Activated T-helper 1 cell treated with anti-CD3 and anti-CD28 coated beads, Interleukin-12 subunit alpha, Interleukin-12 subunit beta, Interleukin-2, Interleukin-4 antibody, amounts not matched to agents 30 ng/mL and 10 ng/mL and 1 ng/mL, durations not matched to agents 14 hours and 24 hours and 36 hours (primary cell): Measurements from ENCODE around the gene TMEM117. TPM values are rescaled to one million over a fixed set of nuclear protein-coding genes. Genes with fewer than 3 reads are reported as not detected.

ENCODE experiments used
- DNase-seq: peaks from one replicate; pipeline ENCODE4 v3.0.0; 2021; ENCODE audit warnings: low spot score
- H3K27ac Mint-ChIP-seq: one replicate; pipeline ENCODE4 v1.8.0; 2021; ENCODE audit warnings: mild to moderate bottlenecking, mixed read lengths
- H3K27me3 Mint-ChIP-seq: one replicate; pipeline ENCODE4 v1.8.0; 2022; ENCODE audit warnings: mild to moderate bottlenecking, moderate library complexity, mixed read lengths; ENCODE audit not compliant: insufficient read depth
- H3K36me3 Mint-ChIP-seq: one replicate; pipeline ENCODE4 v1.8.0; 2021; ENCODE audit warnings: low read depth, mixed read lengths
- H3K4me1 Mint-ChIP-seq: one replicate; pipeline ENCODE4 v1.8.0; 2021; ENCODE audit warnings: low read depth, mixed read lengths
- H3K4me3 Mint-ChIP-seq: one replicate; pipeline ENCODE4 v1.8.0; 2021; ENCODE audit warnings: mild to moderate bottlenecking, moderate library complexity, mixed read lengths
- H3K9me3 Mint-ChIP-seq: one replicate; pipeline ENCODE4 v1.8.0; 2021; ENCODE audit warnings: mixed read lengths
- intact Hi-C: fragments of 100-400 bp; cut with micrococcal nuclease; formaldehyde crosslinking; loops from one replicate; pipeline ENCODE4 v1.15.1; 2024
- total RNA-seq: library from RNA; stranded (reverse); gene quantifications from 2 replicates; pipeline ENCODE4 v1.2.3, GENCODE V29; 2022

The TMEM117 gene
- total RNA-seq, 1 donor from 2014 or later, result 2.2 TPM

GRCh38 chr12:43878050-43878449 is 42.2 kb downstream of the TMEM117 start:
- Mint-ChIP-seq H3K4me1 (no peaks in the 10 kb centered on the region), H3K27me3 (peaks cover 4% of the 10 kb centered on the region), H3K36me3 (no peaks in the 10 kb centered on the region), H3K4me3 (no peak overlapping the region), H3K27ac (no peak overlapping the region), H3K9me3 (no peaks in the 10 kb centered on the region)
- intact Hi-C loops, result loop anchor here (5.0 kb wide), 1 partner anchor 376 kb away; no protein-coding TSS in a partner anchor
- no peak for DNase-seq

GRCh38 chr12:43880547-43880946 is 44.7 kb downstream of the TMEM117 start:
- H3K36me3 Mint-ChIP-seq, result no peaks in the 10 kb centered on the region
- intact Hi-C loops, result loop anchor here (5.0 kb wide), 2 partner anchors 43 to 123 kb away; partner anchors contain the start of genes IRAK4, PUS7L and TMEM117
- no peak for DNase-seq
- H3K4me1 Mint-ChIP-seq, result no peaks in the 10 kb centered on the region
- H3K27me3 Mint-ChIP-seq, result peaks cover 6% of the 10 kb centered on the region
- H3K9me3 Mint-ChIP-seq, result no peaks in the 10 kb centered on the region
- no peak overlapping the region for H3K4me3 Mint-ChIP-seq
- no peak overlapping the region for H3K27ac Mint-ChIP-seq

- H3K4me1 Mint-ChIP-seq, result no peaks in the 10 kb centered on the region
Measured at GRCh38 chr12:43882578-43883178, 46.8 kb downstream of the TMEM117 start.

GRCh38 chr12:43883311-43883710 is 47.4 kb downstream of the TMEM117 start:
- Mint-ChIP-seq H3K4me1 (no peaks in the 10 kb centered on the region), H3K27me3 (peaks cover 6% of the 10 kb centered on the region), H3K9me3 (no peaks in the 10 kb centered on the region), H3K4me3 (no peak overlapping the region), H3K27ac (no peak overlapping the region), H3K36me3 (no peaks in the 10 kb centered on the region)
- no peak for DNase-seq
- intact Hi-C loops, result loop anchor here (5.0 kb wide), 2 partner anchors 46 to 126 kb away; partner anchors contain the start of genes IRAK4, PUS7L and TMEM117

More at GRCh38 chr12:43882578-43883178, 46.8 kb downstream of the TMEM117 start:
- Mint-ChIP-seq H3K4me3 (no peak overlapping the region), H3K27ac (no peak overlapping the region), H3K9me3 (no peaks in the 10 kb centered on the region), H3K36me3 (no peaks in the 10 kb centered on the region), H3K27me3 (peaks cover 6% of the 10 kb centered on the region)
- intact Hi-C loops, result loop anchor here (1.0 to 5.0 kb wide), 7 partner anchors 45 to 437 kb away; partner anchors contain the start of genes IRAK4, PUS7L, TMEM117 and TWF1
- no peak for DNase-seq

GRCh38 chr12:43883748-43884147 is 47.9 kb downstream of the TMEM117 start:
- Mint-ChIP-seq H3K4me1 (no peaks in the 10 kb centered on the region), H3K27me3 (peaks cover 6% of the 10 kb centered on the region), H3K9me3 (no peaks in the 10 kb centered on the region), H3K36me3 (no peaks in the 10 kb centered on the region), H3K4me3 (no peak overlapping the region), H3K27ac (no peak overlapping the region)
- intact Hi-C loops, result loop anchor here (5.0 kb wide), 2 partner anchors 46 to 126 kb away; partner anchors contain the start of genes IRAK4, PUS7L and TMEM117
- no peak for DNase-seq

- H3K4me3 Mint-ChIP-seq, result no peak overlapping the region
- H3K27me3 Mint-ChIP-seq, result peaks cover 6% of the 10 kb centered on the region
- no peak for DNase-seq
- H3K4me1 Mint-ChIP-seq, result no peaks in the 10 kb centered on the region
- no peaks in the 10 kb centered on the region for H3K9me3 Mint-ChIP-seq
- no peak overlapping the region for H3K27ac Mint-ChIP-seq
- intact Hi-C loops, result loop anchor here (5.0 kb wide), 2 partner anchors 48 to 128 kb away; partner anchors contain the start of genes IRAK4, PUS7L and TMEM117
- no peaks in the 10 kb centered on the region for H3K36me3 Mint-ChIP-seq
Measured at GRCh38 chr12:43884683-43885410, 49.0 kb downstream of the TMEM117 start.

- Mint-ChIP-seq H3K4me1 (no peaks in the 10 kb centered on the region), H3K27me3 (peaks cover 6% of the 10 kb centered on the region), H3K9me3 (peaks cover 4% of the 10 kb centered on the region), H3K4me3 (no peak overlapping the region), H3K36me3 (no peaks in the 10 kb centered on the region), H3K27ac (no peak overlapping the region)
- intact Hi-C loops, result no loop called here
- DNase-seq, result no peak
Measured at GRCh38 chr12:43887397-43887796, 51.5 kb downstream of the TMEM117 start.

GRCh38 chr12:43891856-43892574 is 56.1 kb downstream of the TMEM117 start:
- Mint-ChIP-seq H3K27me3 (no peaks in the 10 kb centered on the region), H3K9me3 (peaks cover 4% of the 10 kb centered on the region), H3K36me3 (no peaks in the 10 kb centered on the region), H3K4me3 (no peak overlapping the region), H3K27ac (no peak overlapping the region), H3K4me1 (no peaks in the 10 kb centered on the region)
- no peak for DNase-seq
- intact Hi-C loops, result no loop called here

- Mint-ChIP-seq H3K4me1 (no peaks in the 10 kb centered on the region), H3K27me3 (no peaks in the 10 kb centered on the region), H3K4me3 (no peak overlapping the region), H3K9me3 (peaks cover 4% of the 10 kb centered on the region), H3K36me3 (no peaks in the 10 kb centered on the region), H3K27ac (no peak overlapping the region)
- intact Hi-C loops, result no loop called here
- no peak for DNase-seq
Measured at GRCh38 chr12:43893670-43894069, 57.8 kb downstream of the TMEM117 start.

- Mint-ChIP-seq H3K27ac (no peak overlapping the region), H3K4me1 (no peaks in the 10 kb centered on the region), H3K9me3 (peaks cover 4% of the 10 kb centered on the region), H3K4me3 (no peak overlapping the region), H3K36me3 (no peaks in the 10 kb centered on the region), H3K27me3 (no peaks in the 10 kb centered on the region)
- intact Hi-C loops, result no loop called here
- DNase-seq, result no peak
Measured at GRCh38 chr12:43895580-43896206, 59.8 kb downstream of the TMEM117 start.

GRCh38 chr12:43896496-43896895 is 60.6 kb downstream of the TMEM117 start:
- Mint-ChIP-seq H3K9me3 (peaks cover 4% of the 10 kb centered on the region), H3K27ac (no peak overlapping the region), H3K4me3 (no peak overlapping the region), H3K36me3 (no peaks in the 10 kb centered on the region), H3K4me1 (no peaks in the 10 kb centered on the region), H3K27me3 (no peaks in the 10 kb centered on the region)
- no peak for DNase-seq
- intact Hi-C loops, result no loop called here

- no peak for DNase-seq
- Mint-ChIP-seq H3K36me3 (no peaks in the 10 kb centered on the region), H3K9me3 (no peaks in the 10 kb centered on the region), H3K4me3 (no peak overlapping the region), H3K27ac (no peak overlapping the region), H3K4me1 (no peaks in the 10 kb centered on the region), H3K27me3 (no peaks in the 10 kb centered on the region)
- intact Hi-C loops, result no loop called here
Measured at GRCh38 chr12:43898474-43898873, 62.6 kb downstream of the TMEM117 start.
